ENCODE measurements around the gene TTC34.
A peak's percentile ranks its signal among the peaks of the same experiment; 100 is the strongest.

The TTC34 gene

DNA sequence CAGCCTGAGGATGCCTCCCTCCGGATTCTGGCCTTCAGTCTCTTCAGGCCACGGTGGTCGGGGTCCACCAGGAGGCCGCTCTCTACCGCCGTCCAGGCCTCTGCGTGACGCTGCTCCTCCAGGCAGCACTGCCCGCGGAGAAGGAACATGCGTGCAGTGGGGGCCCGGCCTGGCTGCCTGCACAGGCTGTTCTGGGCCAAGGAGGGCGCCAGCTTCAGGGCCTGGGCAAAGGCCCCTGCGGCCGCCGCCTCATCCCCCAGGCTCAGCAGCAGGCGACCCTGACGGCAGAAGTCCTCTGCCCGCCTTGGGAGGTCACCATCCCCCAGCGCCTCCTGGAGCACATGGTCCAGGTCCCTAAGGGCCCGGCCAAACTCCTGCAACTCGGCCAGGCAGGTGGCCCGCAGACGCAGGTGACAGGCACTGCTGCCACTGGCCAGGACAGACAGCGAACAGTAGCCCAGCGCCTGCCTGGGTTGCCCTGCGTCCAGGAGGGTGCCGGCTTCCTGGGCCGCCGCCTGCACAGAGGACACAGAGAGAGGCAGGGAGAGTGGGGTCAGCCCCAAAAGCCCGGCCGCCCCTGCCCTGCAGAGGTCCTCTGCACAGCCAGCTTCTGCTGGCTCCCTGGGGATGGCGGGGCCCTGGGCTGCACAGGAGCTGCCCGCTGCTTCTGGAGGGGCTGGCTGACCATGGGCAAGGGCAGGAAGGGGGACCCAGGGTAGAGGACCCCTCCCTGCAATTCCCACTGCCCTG is 159.9 kb downstream of the TTC34 start:
- peak in 3 of 42 donors; percentile 6 to 19 (median 8) for DNase-seq
- intact Hi-C loops (cut with DNase I), result loop anchor here (2.0 kb wide), 1 partner anchor 55 kb away; the partner anchor contains the start of gene PRXL2B

GRCh38 chr1:2640626-2641025 is 160.9 kb downstream of the TTC34 start:
- DNase-seq, result peak in 1 of 42 donors; percentile 5
- intact Hi-C loops (cut with DNase I), result no loop called here

- intact Hi-C loops (cut with DNase I), result no loop called here
- DNase-seq, result peak in 2 of 42 donors; percentile 6 to 11
Measured at GRCh38 chr1:2639607-2640521, 161.6 kb downstream of the TTC34 start.

DNA sequence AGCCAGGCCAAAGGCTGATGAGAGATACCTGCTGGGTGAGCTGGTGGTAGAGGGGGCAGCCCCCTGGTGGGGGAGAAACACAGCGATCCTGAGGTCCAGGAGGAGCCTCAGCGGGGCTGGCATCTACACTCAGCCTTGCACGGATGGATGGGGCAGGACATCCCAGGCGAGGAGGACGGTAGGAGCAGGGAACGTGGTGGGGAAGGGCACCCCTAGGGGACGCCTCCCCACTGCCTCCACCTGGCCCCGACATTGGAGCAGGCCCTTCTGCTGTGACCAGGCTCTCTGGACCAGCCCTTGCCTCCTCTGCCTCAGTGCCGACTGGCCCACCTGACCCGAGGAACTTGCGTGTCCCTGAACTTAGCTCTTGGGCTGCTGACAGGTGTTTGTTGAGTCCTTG is 162.3 kb downstream of the TTC34 start:
- peak in 3 of 42 donors; percentile 4 to 26 (median 7) for DNase-seq
- intact Hi-C loops (cut with DNase I), result no loop called here

DNA sequence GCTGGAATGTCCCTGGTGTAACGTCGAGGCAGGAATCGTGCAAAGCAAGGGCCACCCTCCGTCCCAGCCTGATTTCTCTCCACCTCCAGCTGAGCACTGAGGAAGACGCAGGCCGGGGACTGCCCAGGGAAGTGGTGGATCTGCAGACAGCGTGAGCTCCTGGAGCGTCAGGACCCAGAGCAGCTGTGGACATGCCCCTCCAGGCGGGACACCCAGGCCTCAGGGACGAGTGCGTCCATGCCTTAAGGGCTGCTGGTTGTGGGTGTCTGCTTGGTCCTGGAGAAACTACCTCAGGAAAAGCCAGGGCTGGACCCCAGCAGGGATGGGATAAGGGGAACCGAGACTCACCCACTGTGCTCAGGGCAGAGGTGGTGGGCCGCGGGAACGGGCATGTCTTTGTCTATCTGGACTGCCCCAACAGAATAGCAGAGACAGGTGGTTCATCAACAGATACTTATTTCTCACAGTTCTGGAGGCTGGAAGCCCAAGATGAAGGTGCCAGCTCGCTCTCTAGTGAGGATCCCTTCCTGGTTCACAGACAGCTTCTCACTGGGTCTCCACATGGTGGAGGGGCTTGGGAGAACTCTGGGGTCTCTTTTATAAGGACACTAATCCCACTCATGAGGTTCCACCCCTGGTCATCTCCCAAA is 162.9 kb downstream of the TTC34 start:
- intact Hi-C loops (cut with DNase I), result no loop called here
- peak in 3 of 42 donors; percentile 8 to 29 (median 24) for DNase-seq

GRCh38 chr1:2637442-2638145 is 163.9 kb downstream of the TTC34 start:
- intact Hi-C loops (cut with DNase I), result no loop called here
- DNase-seq, result peak in 5 of 42 donors; percentile 6 to 36 (median 24)

- DNase-seq, result peak in 3 of 42 donors; percentile 0 to 5 (median 2)
- intact Hi-C loops (cut with DNase I), result no loop called here
Measured at GRCh38 chr1:2636733-2637132, 164.8 kb downstream of the TTC34 start.

GRCh38 chr1:2635361-2636010 is 166.0 kb downstream of the TTC34 start:
- intact Hi-C loops (cut with DNase I), result no loop called here
- peak in 3 of 42 donors; percentile 3 to 10 (median 3) for DNase-seq

DNA sequence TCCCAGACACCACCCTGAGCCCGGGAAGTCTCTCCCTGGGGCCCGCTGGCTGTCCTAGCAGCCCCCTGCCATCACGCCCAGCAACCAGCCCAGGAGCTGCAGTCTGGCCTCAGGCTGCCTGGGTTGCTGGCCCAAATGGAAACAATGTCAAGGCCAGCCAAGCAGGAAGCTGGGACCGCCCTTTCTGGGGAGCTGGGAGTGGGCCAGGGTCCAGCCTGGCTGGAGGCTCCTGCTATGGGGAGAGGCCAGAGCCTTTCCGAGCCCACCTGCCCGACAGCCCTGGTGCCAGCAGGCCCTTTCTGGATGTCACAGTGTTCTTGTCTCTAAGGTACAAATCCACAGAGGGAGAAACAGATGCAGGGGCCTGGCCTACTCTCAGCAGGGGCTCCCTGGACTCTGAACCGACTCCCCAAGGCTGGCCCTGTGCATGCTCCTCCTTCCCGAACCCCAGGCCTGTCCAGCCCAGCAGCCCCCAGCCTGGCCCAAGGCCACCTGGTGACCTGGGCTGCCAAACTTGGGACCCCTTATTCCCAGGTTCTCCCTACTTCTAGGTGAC is 167.5 kb downstream of the TTC34 start:
- peak in 1 of 42 donors; percentile 1 for DNase-seq
- intact Hi-C loops (cut with DNase I), result no loop called here

- intact Hi-C loops (cut with DNase I), result no loop called here
- peak in 2 of 42 donors; percentile 8 to 27 for DNase-seq
Measured at GRCh38 chr1:2633366-2633935, 168.0 kb downstream of the TTC34 start.

- intact Hi-C loops (cut with DNase I), result no loop called here
- DNase-seq, result peak in 2 of 42 donors; percentile 2 to 5
Measured at GRCh38 chr1:2632561-2633361, 168.7 kb downstream of the TTC34 start, which contains the start of gene MMEL1. Gene MMEL1, minus strand, starts transcription at chr1:2633016. Its CDS starts 3,532 bp downstream, at chr1:2629484.

- intact Hi-C loops (cut with DNase I), result no loop called here
Measured at GRCh38 chr1:2632051-2632430, 169.5 kb downstream of the TTC34 start.

DNA sequence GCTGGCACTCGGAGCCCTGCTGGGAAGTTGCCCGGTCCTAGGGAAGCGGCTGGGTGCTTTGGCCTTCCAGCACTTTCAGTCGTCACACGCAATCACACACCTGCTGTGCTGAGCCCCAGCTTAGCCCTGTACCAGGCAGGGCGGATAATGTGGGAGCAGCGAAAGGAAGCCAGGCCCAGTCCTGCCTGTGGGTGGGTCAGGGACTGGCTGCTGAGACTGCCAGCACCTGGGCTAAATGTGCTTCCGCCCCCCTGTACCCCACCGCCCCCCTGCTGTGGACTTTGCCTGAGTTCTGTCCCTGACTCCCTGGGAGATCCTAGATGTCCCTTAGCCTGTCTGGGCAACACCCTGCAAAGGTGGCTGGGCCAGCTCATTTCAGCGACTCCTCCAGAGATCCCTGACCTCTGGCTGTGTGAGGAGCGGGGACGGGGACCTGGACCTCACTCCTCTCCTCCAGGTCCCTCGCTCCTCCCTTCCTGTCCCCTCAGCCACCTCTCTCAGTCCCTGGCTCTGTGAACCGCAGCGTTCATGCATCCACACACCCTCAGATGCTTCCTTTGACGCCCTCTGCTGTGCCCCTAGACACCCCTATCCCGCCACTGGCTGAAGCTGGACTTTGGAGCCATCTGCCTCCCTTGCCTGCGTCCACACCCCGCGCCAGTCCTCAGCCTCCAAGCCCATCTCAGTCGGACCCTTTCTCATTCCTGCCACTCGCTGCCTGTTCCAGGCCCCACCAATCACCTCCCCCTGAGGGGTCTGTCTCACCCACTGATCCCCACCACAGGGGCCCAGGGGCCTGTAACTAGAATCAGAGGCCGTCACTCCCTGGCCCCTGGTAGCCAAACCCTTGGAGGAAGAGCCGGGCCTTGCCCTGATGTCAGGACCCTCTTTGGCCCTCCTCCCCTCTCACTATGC is 170.1 kb downstream of the TTC34 start:
- intact Hi-C loops (cut with DNase I), result no loop called here
- peak in 1 of 42 donors; percentile 4 for DNase-seq

More at GRCh38 chr1:2632051-2632430, 169.5 kb downstream of the TTC34 start:
- peak in 1 of 42 donors; percentile 3 for DNase-seq

DNA sequence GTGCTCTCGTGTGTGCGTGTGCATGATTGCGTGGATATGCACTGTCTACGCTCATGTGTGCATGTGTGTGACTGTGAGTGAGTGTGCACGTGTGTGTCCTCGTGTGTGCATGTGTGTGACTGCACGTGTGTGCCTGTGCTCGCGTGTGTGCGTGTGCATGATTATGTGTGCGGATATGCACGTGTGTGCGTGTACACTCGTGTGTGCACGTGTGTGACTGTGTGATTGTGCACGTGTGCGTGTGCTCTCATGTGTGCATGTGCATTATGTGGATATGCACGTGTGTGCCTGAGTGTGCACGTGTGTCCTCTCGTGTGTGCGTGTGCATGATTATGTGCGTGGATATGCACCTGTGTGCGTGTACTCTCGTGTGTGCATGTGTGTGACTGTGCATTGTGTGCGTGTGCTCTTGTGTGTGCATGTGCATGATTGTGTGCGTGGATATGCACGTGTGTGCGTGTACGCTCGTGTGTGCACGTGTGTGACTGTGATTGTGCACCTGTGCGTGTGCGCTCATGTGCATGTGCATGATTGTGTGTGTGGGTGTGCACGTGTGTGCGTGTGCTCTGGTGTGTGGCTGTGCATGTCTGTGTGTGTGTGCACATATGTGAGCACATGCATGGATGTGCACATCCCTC is 170.9 kb downstream of the TTC34 start:
- DNase-seq, result no peak
- intact Hi-C loops (cut with DNase I), result no loop called here
